ENCODE results near the gene SUSD4. TPM values are rescaled to one million over a fixed set of nuclear protein-coding genes. Genes with fewer than 3 reads are reported as not detected.

SUSD4 gene
- total RNA-seq, 2 donors from 2014 or later, result 0.58 to 1.1 TPM

GRCh38 chr1:223349241-223349640, 14.7 kb downstream of the SUSD4 start:
- ATAC-seq (replicated peaks in 1 of 2) (no peak), DNase-seq (no peak)
- no peaks in the 10 kb centered on the region for H3K4me1 Mint-ChIP-seq (ENCODE audit: low read depth)
- H3K4me3 Mint-ChIP-seq, result no peak overlapping the region
- H3K36me3 Mint-ChIP-seq (ENCODE audit: insufficient read depth in 2 of 2), result no peaks in the 10 kb centered on the region
- H3K27ac Mint-ChIP-seq, result no peak overlapping the region
- no peaks in the 10 kb centered on the region for H3K27me3 Mint-ChIP-seq (ENCODE audit: low read depth)
- no peaks in the 10 kb centered on the region for H3K9me3 Mint-ChIP-seq

GRCh38 chr1:223348439-223348838, 15.5 kb downstream of the SUSD4 start:
- no peak for DNase-seq
- Mint-ChIP-seq H3K9me3 (no peaks in the 10 kb centered on the region), H3K27ac (no peak overlapping the region), H3K4me3 (no peak overlapping the region), H3K4me1 (ENCODE audit: low read depth) (no peaks in the 10 kb centered on the region), H3K36me3 (ENCODE audit: insufficient read depth in 2 of 2) (no peaks in the 10 kb centered on the region), H3K27me3 (ENCODE audit: low read depth) (no peaks in the 10 kb centered on the region)
- no peak for ATAC-seq (replicated peaks in 1 of 2)

- Mint-ChIP-seq H3K4me1 (ENCODE audit: low read depth) (no peaks in the 10 kb centered on the region), H3K27ac (no peak overlapping the region), H3K9me3 (no peaks in the 10 kb centered on the region), H3K36me3 (ENCODE audit: insufficient read depth in 2 of 2) (no peaks in the 10 kb centered on the region), H3K4me3 (no peak overlapping the region), H3K27me3 (ENCODE audit: low read depth) (no peaks in the 10 kb centered on the region)
- ATAC-seq (replicated peaks in 1 of 2), result no peak
- no peak for DNase-seq
These were observed 16.4 kb downstream of the SUSD4 start for GRCh38 chr1:223347583-223347982.

- ATAC-seq (replicated peaks in 1 of 2), result no peak
- no peak for DNase-seq
- Mint-ChIP-seq H3K36me3 (ENCODE audit: insufficient read depth in 2 of 2) (no peaks in the 10 kb centered on the region), H3K4me3 (no peak overlapping the region), H3K4me1 (ENCODE audit: low read depth) (no peaks in the 10 kb centered on the region), H3K9me3 (no peaks in the 10 kb centered on the region), H3K27me3 (ENCODE audit: low read depth) (no peaks in the 10 kb centered on the region), H3K27ac (no peak overlapping the region)
These were observed 17.7 kb downstream of the SUSD4 start for GRCh38 chr1:223346311-223346710.

- Mint-ChIP-seq H3K36me3 (ENCODE audit: insufficient read depth in 2 of 2) (no peaks in the 10 kb centered on the region), H3K9me3 (no peaks in the 10 kb centered on the region), H3K4me3 (no peak overlapping the region), H3K27me3 (ENCODE audit: low read depth) (no peaks in the 10 kb centered on the region), H3K27ac (no peak overlapping the region), H3K4me1 (ENCODE audit: low read depth) (no peaks in the 10 kb centered on the region)
- DNase-seq (no peak), ATAC-seq (replicated peaks in 1 of 2) (no peak)
These were observed 18.3 kb downstream of the SUSD4 start for GRCh38 chr1:223345720-223346119.

GRCh38 chr1:223344491-223344890, 19.5 kb downstream of the SUSD4 start:
- Mint-ChIP-seq H3K4me3 (no peak overlapping the region), H3K27ac (no peak overlapping the region), H3K9me3 (no peaks in the 10 kb centered on the region), H3K27me3 (ENCODE audit: low read depth) (no peaks in the 10 kb centered on the region), H3K4me1 (ENCODE audit: low read depth) (no peaks in the 10 kb centered on the region), H3K36me3 (ENCODE audit: insufficient read depth in 2 of 2) (no peaks in the 10 kb centered on the region)
- DNase-seq, result no peak
- ATAC-seq (replicated peaks in 1 of 2), result no peak

- no peak for DNase-seq
- Mint-ChIP-seq H3K9me3 (no peaks in the 10 kb centered on the region), H3K4me1 (ENCODE audit: low read depth) (no peaks in the 10 kb centered on the region), H3K4me3 (no peak overlapping the region), H3K36me3 (ENCODE audit: insufficient read depth in 2 of 2) (no peaks in the 10 kb centered on the region), H3K27me3 (ENCODE audit: low read depth) (no peaks in the 10 kb centered on the region), H3K27ac (no peak overlapping the region)
- ATAC-seq (replicated peaks in 1 of 2), result no peak
These were observed 20.3 kb downstream of the SUSD4 start for GRCh38 chr1:223343692-223344091.

GRCh38 chr1:223341121-223341520, 22.9 kb downstream of the SUSD4 start:
- no peaks in the 10 kb centered on the region for H3K9me3 Mint-ChIP-seq
- no peak for DNase-seq
- H3K27me3 Mint-ChIP-seq (ENCODE audit: low read depth), result no peaks in the 10 kb centered on the region
- no peak overlapping the region for H3K27ac Mint-ChIP-seq
- H3K4me1 Mint-ChIP-seq (ENCODE audit: low read depth), result no peaks in the 10 kb centered on the region
- H3K4me3 Mint-ChIP-seq, result no peak overlapping the region
- no peak for ATAC-seq (replicated peaks in 1 of 2)
- no peaks in the 10 kb centered on the region for H3K36me3 Mint-ChIP-seq (ENCODE audit: insufficient read depth in 2 of 2)

- no peaks in the 10 kb centered on the region for H3K27me3 Mint-ChIP-seq (ENCODE audit: low read depth)
- H3K27ac Mint-ChIP-seq, result no peak overlapping the region
These were observed 23.3 kb downstream of the SUSD4 start for GRCh38 chr1:223340637-223341036.

GRCh38 chr1:223339861-223340260, 24.1 kb downstream of the SUSD4 start:
- Mint-ChIP-seq H3K36me3 (ENCODE audit: insufficient read depth in 2 of 2) (no peaks in the 10 kb centered on the region), H3K9me3 (no peaks in the 10 kb centered on the region), H3K4me3 (no peak overlapping the region)

More at GRCh38 chr1:223340637-223341036, 23.3 kb downstream of the SUSD4 start:
- Mint-ChIP-seq H3K4me1 (ENCODE audit: low read depth) (no peaks in the 10 kb centered on the region), H3K9me3 (no peaks in the 10 kb centered on the region), H3K4me3 (no peak overlapping the region), H3K36me3 (ENCODE audit: insufficient read depth in 2 of 2) (no peaks in the 10 kb centered on the region)
- ATAC-seq (replicated peaks in 1 of 2) (no peak), DNase-seq (no peak)

GRCh38 chr1:223338811-223339746, 24.9 kb downstream of the SUSD4 start:
- Mint-ChIP-seq H3K36me3 (ENCODE audit: insufficient read depth in 2 of 2) (no peaks in the 10 kb centered on the region), H3K9me3 (no peaks in the 10 kb centered on the region), H3K27me3 (ENCODE audit: low read depth) (no peaks in the 10 kb centered on the region), H3K4me1 (ENCODE audit: low read depth) (no peaks in the 10 kb centered on the region), H3K27ac (no peak overlapping the region), H3K4me3 (no peak overlapping the region)
- DNase-seq (no peak), ATAC-seq (replicated peaks in 1 of 2) (no peak)

More at GRCh38 chr1:223339861-223340260, 24.1 kb downstream of the SUSD4 start:
- Mint-ChIP-seq H3K27ac (no peak overlapping the region), H3K27me3 (ENCODE audit: low read depth) (no peaks in the 10 kb centered on the region), H3K4me1 (ENCODE audit: low read depth) (no peaks in the 10 kb centered on the region)
- DNase-seq, result no peak
- no peak for ATAC-seq (replicated peaks in 1 of 2)

- Mint-ChIP-seq H3K4me3 (no peak overlapping the region), H3K27ac (no peak overlapping the region), H3K4me1 (ENCODE audit: low read depth) (no peaks in the 10 kb centered on the region), H3K9me3 (no peaks in the 10 kb centered on the region), H3K36me3 (ENCODE audit: insufficient read depth in 2 of 2) (no peaks in the 10 kb centered on the region), H3K27me3 (ENCODE audit: low read depth) (no peaks in the 10 kb centered on the region)
- no peak for ATAC-seq (replicated peaks in 1 of 2)
- DNase-seq, result no peak
These were observed 26.7 kb downstream of the SUSD4 start for GRCh38 chr1:223337174-223337869.

- no peak for DNase-seq
These were observed 29.8 kb downstream of the SUSD4 start for GRCh38 chr1:223334156-223334555.

More at GRCh38 chr1:223334156-223334555, 29.8 kb downstream of the SUSD4 start:
- H3K27me3 Mint-ChIP-seq (ENCODE audit: low read depth), result no peaks in the 10 kb centered on the region
- H3K27ac Mint-ChIP-seq, result no peak overlapping the region
- H3K36me3 Mint-ChIP-seq (ENCODE audit: insufficient read depth in 2 of 2), result no peaks in the 10 kb centered on the region
- H3K4me3 Mint-ChIP-seq, result no peak overlapping the region
- no peaks in the 10 kb centered on the region for H3K4me1 Mint-ChIP-seq (ENCODE audit: low read depth)
- no peaks in the 10 kb centered on the region for H3K9me3 Mint-ChIP-seq
- ATAC-seq (replicated peaks in 1 of 2), result no peak
